Ovary (tissue), 9 donors: ENCODE results near the gene CCS. TPM values are rescaled to one million over a fixed set of nuclear protein-coding genes. Genes with fewer than 3 reads are reported as not detected.

Source experiments
- DNase-seq, 5 donors: peaks; one replicate each; pipeline ENCODE4 v3.0.0-alpha.2; 2019 to 2020
- H3K27ac ChIP-seq, 2 donors: fragments of 200-600 bp; one replicate each; pipeline versions ENCODE4 v1.5.1 to v1.8.0; 2019 to 2022
- H3K27me3 ChIP-seq: fragments of 200-600 bp; one replicate; pipeline ENCODE4 v1.8.0; 2022
- H3K36me3 ChIP-seq: fragments of 200-600 bp; sonication (generic); one replicate; pipeline ENCODE4 v1.5.1; 2019
- H3K4me1 ChIP-seq: one replicate; pipeline ENCODE4 v1.8.1; 2013; ENCODE audit warnings: mild to moderate bottlenecking, moderate library complexity; ENCODE audit not compliant: insufficient read depth
- H3K4me3 ChIP-seq: fragments of 200-600 bp; sonication (generic); one replicate; pipeline ENCODE4 v1.5.1; 2017
- H3K9me3 ChIP-seq, 2 donors: fragments of 200-600 bp in 1 of 2; sonication (generic) in 1 of 2; one replicate each; pipeline versions ENCODE4 v1.5.1 to v1.8.1; 2013 to 2019; ENCODE audit warnings: mild to moderate bottlenecking in 1 of 2, moderate library complexity in 1 of 2
- CTCF ChIP-seq, 3 donors: fragments of 450-650 bp in 2 of 3; fragments of 200-600 bp in 1 of 3; IDR thresholded peaks; one replicate each; pipeline versions ENCODE4 v1.5.1 to v1.8.0; 2016 to 2022; ENCODE audit warnings: antibody characterized with exemption in 3 of 3, mild to moderate bottlenecking in 1 of 3
- EP300 ChIP-seq: sonication (generic); formaldehyde crosslinking; IDR thresholded peaks from one replicate; pipeline ENCODE4 v1.6.1; 2017; ENCODE audit warnings: antibody characterized with exemption
- POLR2A ChIP-seq: fragments of 450-650 bp; IDR thresholded peaks from one replicate; pipeline ENCODE4 v1.6.1; 2017; ENCODE audit warnings: antibody characterized with exemption, mild to moderate bottlenecking, moderate library complexity
- WGBS, 3 donors: extraction: QIAGEN DNeasy Blood & Tissue Kit in 1 of 3; methylation state at CpG; one replicate each; pipeline versions ENCODE4 v1.1.5 to v1.1.7; 2013 to 2017; 5-methylcytosine and 5-hydroxymethylcytosine counted together
- intact Hi-C, 4 donors: fragments of 100-400 bp; cut with DNase I; formaldehyde crosslinking; loops; one replicate each; pipeline versions ENCODE4 v1.11.0 to v1.15.1; 2022 to 2023
- polyA plus RNA-seq, 2 donors: library from polyadenylated mRNA; stranded (reverse); fragments of 200-250 nt in 1 of 2; fragments of 350-450 nt in 1 of 2; fragmentation: Illumina TruSeq in 1 of 2; extraction: RNeasy Lipid Tissue Mini Kit (QIAGEN cat#74804) in 1 of 2; gene quantifications; one replicate each; pipeline ENCODE4 v1.2.3, GENCODE V29; 2013 to 2014
- total RNA-seq, 7 donors: library from RNA; depleted of rRNA in 2 of 7; stranded (reverse); fragments of >200 nt in 2 of 7; fragmentation: NEBNext Ultra II Directional in 3 of 7; extraction: Animal tissue kit (Norgen Biotek cat#: 25700) in 3 of 7; gene quantifications; one replicate each; pipeline versions ENCODE4 v1.1.0 to v1.2.4, GENCODE V29; 2016 to 2023
- donor health status: DM: no; HTN: no; CAD: no; lungs with moderate emphysema.
- donor health status: DM: no; HTN: no; CAD: no.
- donor health status: Bipolar disorder and iron deficiency.
- donor health status: DM: yes; HTN: yes; CAD: no.
- donor health status: DM: no; HTN: no; CAD: no.
- donor health status: DM: yes; HTN: yes; CAD: no.

CCS gene
- total and polyA plus RNA-seq, 9 donors = 15.7 to 55.0 (median 49.1) TPM

DNA sequence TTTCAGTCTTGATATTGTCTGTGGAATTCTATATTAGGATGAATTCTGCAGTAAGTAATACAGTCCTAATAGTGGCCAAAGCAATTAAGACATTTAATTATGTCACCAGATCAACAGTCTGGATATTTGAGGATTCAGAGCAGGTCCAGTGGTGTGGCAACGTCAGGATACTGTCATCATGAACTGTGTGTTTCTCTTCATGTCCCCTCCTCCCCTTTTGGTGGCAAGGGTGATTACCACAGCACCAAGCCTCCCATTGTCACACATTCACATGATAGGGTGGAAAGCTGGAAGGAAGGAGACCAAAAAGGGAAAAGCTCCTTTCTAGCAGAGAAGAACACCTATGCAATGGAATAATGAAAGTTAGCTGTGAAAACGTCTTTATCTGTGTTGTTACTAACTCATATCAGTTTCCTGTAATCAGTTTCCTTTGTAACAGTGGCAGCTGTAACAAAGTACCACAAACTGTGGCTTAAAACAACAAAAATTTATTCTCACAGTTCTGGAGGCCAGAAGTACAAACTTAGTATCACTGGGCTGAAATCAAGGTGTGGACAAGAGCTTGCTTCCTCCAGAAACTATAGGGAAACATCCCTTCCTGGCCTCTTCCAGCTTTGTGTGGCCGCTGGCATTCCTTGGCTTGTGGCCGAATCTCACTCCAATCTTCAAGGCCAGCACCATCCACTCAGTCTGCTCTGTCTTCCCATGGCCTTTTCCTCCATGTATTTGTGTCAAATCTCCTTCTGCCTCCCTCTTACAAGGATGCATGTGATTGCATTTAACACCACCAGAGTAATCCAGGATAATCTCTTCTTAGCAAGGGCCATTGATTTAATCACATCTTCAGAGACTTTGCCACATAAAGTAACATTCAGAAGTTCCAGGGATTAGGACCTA is 17.0 kb downstream of the CCS start:
- TF ChIP-seq CTCF (IDR thresholded peaks at IDR 0.05) (no peak), POLR2A (no peak), EP300 (no peak)

DNA sequence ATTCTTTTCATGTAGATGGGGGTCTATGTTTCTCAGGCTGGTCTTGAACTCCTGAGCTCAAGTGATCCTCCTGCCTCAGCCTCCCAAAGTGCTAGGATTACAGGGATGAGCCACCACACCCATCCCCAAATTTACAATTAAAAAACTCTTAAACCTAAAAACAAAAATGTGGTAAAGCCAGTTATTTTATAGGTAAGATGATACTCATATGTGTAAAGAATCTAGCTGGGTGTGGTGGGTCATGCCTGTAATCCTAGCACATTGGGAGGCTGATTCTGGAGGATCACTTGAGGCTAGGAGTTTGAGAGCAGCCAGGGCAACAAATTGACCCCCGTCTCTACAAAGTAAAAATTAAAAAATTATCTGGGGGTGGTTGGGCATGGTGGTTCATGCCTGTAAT is 19.5 kb downstream of the CCS start:
- Histone ChIP-seq H3K9me3 (no peaks in the 10 kb centered on the region), H3K4me1 (peaks cover 2% of the 10 kb centered on the region), H3K27ac (no peak overlapping the region), H3K4me3 (no peak overlapping the region), H3K27me3 (no peaks in the 10 kb centered on the region), H3K36me3 (no peaks in the 10 kb centered on the region)
- TF ChIP-seq EP300 = no peak
- no peak for TF ChIP-seq POLR2A
- TF ChIP-seq CTCF (IDR thresholded peaks at IDR 0.05) = no peak
- 76 to 88% (median 84%) methylated on average over 1 of the region's 1 CpG for WGBS, 3 donors
- DNase-seq = no peak
- intact Hi-C loops = no loop called here

More for the DNA sequence above, 17.0 kb downstream of the CCS start:
- DNase-seq = no peak
- 54 to 72% (median 54%) methylated on average over 4 of the region's 4 CpGs for WGBS, 3 donors
- intact Hi-C loops = no loop called here
- Histone ChIP-seq H3K27ac (no peak overlapping the region), H3K27me3 (no peaks in the 10 kb centered on the region), H3K36me3 (no peaks in the 10 kb centered on the region), H3K4me1 (peaks cover 3% of the 10 kb centered on the region), H3K9me3 (no peaks in the 10 kb centered on the region), H3K4me3 (no peak overlapping the region)

DNA sequence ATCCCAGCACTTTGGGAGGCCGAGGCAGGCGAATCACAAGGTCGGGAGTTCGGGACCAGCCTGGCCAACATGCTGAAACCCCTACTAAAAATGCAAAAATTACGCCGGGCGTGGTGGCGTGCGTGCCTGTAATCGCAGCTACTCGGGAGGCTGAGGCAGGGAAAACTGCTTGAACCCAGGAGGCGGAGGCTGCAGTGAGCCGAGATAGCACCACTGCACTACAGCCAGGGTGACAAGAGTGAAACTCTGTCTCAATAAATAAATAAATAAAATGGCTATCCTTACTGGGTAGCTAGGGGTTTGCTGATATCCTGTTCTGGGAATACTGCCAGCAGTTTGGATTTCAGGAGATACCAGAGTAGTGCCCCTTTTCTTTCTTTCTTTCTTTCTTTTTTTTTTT is 21.1 kb downstream of the CCS start:
- no peaks in the 10 kb centered on the region for H3K36me3 ChIP-seq
- peaks cover 12% of the 10 kb centered on the region for H3K4me1 ChIP-seq
- WGBS, 3 donors = 78 to 86% (median 80%) methylated on average over 13 of the region's 13 CpGs
- TF ChIP-seq EP300 (no peak), POLR2A (no peak), CTCF (IDR thresholded peaks at IDR 0.05) (no peak)
- H3K27ac ChIP-seq = no peak overlapping the region
- no peaks in the 10 kb centered on the region for H3K9me3 ChIP-seq
- no peak for DNase-seq
- no peaks in the 10 kb centered on the region for H3K27me3 ChIP-seq
- no peak overlapping the region for H3K4me3 ChIP-seq
- intact Hi-C loops = no loop called here

- Histone ChIP-seq H3K27ac (peak within 1 kb of the TSS; percentile 77 to 92), H3K36me3 (no peaks in the 10 kb centered on the region), H3K9me3 (no peaks in the 10 kb centered on the region), H3K4me3 (peak within 1 kb of the TSS; percentile 96), H3K27me3 (no peaks in the 10 kb centered on the region), H3K4me1 (peaks cover 15% of the 10 kb centered on the region)
- intact Hi-C loops = no loop called here
- WGBS, 3 donors = 0 to 1% (median 1%) methylated on average over 72 to 90 of the region's 90 CpGs
- TF ChIP-seq CTCF (IDR thresholded peaks at IDR 0.05) (peak in 1 of 3 donors; percentile 18), POLR2A (peak; percentile 100), EP300 (no peak)
- peak; percentile 98 to 99 (median 99) for DNase-seq
These were observed 23.6 kb downstream of the CCS start, which contains the start of gene RBM14 for GRCh38 chr11:66616379-66617154. Gene RBM14, plus strand, starts transcription at chr11:66616630. Its CDS starts 91 bp downstream, at chr11:66616721.
